Trophoblast cell (in vitro differentiated cells and primary cell): Measurements from ENCODE around the gene KCNE1.
"Not testable (repeated sequence)": the region's sequence is repeated elsewhere in the genome, so short reads cannot be mapped to it uniquely, and the experiment has no call there.

Source experiments
- DNase-seq, 2 donors: peaks; one replicate each; pipeline ENCODE4 v3.0.0-alpha.2; 2016
- H2AFZ ChIP-seq: 2 replicates; pipeline ENCODE4 v1.6.1; 2013; ENCODE audit warnings: low read length, moderate library complexity, mild to moderate bottlenecking; ENCODE audit not compliant: insufficient read depth, poor library complexity
- H2AK5ac ChIP-seq: 2 replicates; pipeline ENCODE4 v1.6.1; 2013; ENCODE audit warnings: mild to moderate bottlenecking, low read length
- H2BK120ac ChIP-seq: 2 replicates; pipeline ENCODE4 v1.6.1; 2013; ENCODE audit warnings: low read length, mild to moderate bottlenecking, moderate library complexity; ENCODE audit not compliant: insufficient read depth, poor library complexity
- H2BK12ac ChIP-seq: 2 replicates; pipeline ENCODE4 v1.6.1; 2013; ENCODE audit warnings: mild to moderate bottlenecking, low read length, moderate library complexity
- H2BK5ac ChIP-seq: 2 replicates; pipeline ENCODE4 v1.6.1; 2013; ENCODE audit warnings: low read length, low read depth, moderate library complexity, mild to moderate bottlenecking; ENCODE audit not compliant: poor library complexity
- H3K14ac ChIP-seq: 2 replicates; pipeline ENCODE4 v1.6.1; 2013; ENCODE audit warnings: mild to moderate bottlenecking, low read length
- H3K18ac ChIP-seq: 2 replicates; pipeline ENCODE4 v1.6.1; 2013; ENCODE audit warnings: mild to moderate bottlenecking, low read length
- H3K23ac ChIP-seq: 2 replicates; pipeline ENCODE4 v1.6.1; 2013; ENCODE audit warnings: low read length
- H3K27ac ChIP-seq: 2 replicates; pipeline ENCODE4 v1.5.1; 2013; ENCODE audit warnings: low read depth, mild to moderate bottlenecking, inconsistent platforms, low read length, moderate library complexity
- H3K27me3 ChIP-seq: 2 replicates; pipeline ENCODE4 v1.6.1; 2013; ENCODE audit warnings: inconsistent platforms, mild to moderate bottlenecking, low read length, moderate library complexity; ENCODE audit not compliant: insufficient read depth
- H3K36me3 ChIP-seq, 2 experiments: 1 replicate in 1 of 2; 2 replicates in 1 of 2; pipeline ENCODE4 v1.6.1; 2013; ENCODE audit warnings: low read length in 2 of 2, mild to moderate bottlenecking in 2 of 2, moderate library complexity in 1 of 2; ENCODE audit not compliant: insufficient read depth in 2 of 2, control insufficient read depth in 1 of 2
- H3K4ac ChIP-seq: 2 replicates; pipeline ENCODE4 v1.6.1; 2013; ENCODE audit warnings: low read depth, mild to moderate bottlenecking, low read length, moderate library complexity
- H3K4me1 ChIP-seq, 2 experiments: 1 replicate in 1 of 2; 2 replicates in 1 of 2; pipeline ENCODE4 v1.6.1; 2013; ENCODE audit warnings: low read length in 2 of 2, mild to moderate bottlenecking in 2 of 2, moderate library complexity in 1 of 2; ENCODE audit not compliant: insufficient read depth in 2 of 2, control insufficient read depth in 1 of 2
- H3K4me2 ChIP-seq: 2 replicates; pipeline ENCODE4 v1.6.1; 2013; ENCODE audit warnings: inconsistent platforms, mild to moderate bottlenecking, low read length, moderate library complexity
- H3K4me3 ChIP-seq: 2 replicates; pipeline ENCODE4 v1.5.1; 2013; ENCODE audit warnings: mild to moderate bottlenecking, low read depth, low read length, inconsistent platforms
- H3K79me1 ChIP-seq: one replicate; pipeline ENCODE4 v1.6.1; 2013; ENCODE audit warnings: low read length
- H3K79me2 ChIP-seq: 2 replicates; pipeline ENCODE4 v1.6.1; 2013; ENCODE audit warnings: low read length, mild to moderate bottlenecking; ENCODE audit not compliant: control insufficient read depth, insufficient read depth, poor library complexity
- H3K9ac ChIP-seq: 2 replicates; pipeline ENCODE4 v1.6.1; 2013; ENCODE audit warnings: mild to moderate bottlenecking, low read length
- H3K9me3 ChIP-seq: 2 replicates; pipeline ENCODE4 v1.6.1; 2013; ENCODE audit warnings: low read depth, mild to moderate bottlenecking, control low read depth, inconsistent platforms, low read length; ENCODE audit not compliant: insufficient read depth
- H4K12ac ChIP-seq: 2 replicates; pipeline ENCODE4 v1.6.1; 2013; ENCODE audit warnings: low read depth, mild to moderate bottlenecking, low read length, moderate library complexity
- H4K8ac ChIP-seq: 2 replicates; pipeline ENCODE4 v1.6.1; 2013; ENCODE audit warnings: low read depth, mild to moderate bottlenecking, low read length, moderate library complexity
- H4K91ac ChIP-seq: one replicate; pipeline ENCODE4 v1.6.1; 2013; ENCODE audit warnings: low read depth, mild to moderate bottlenecking, low read length, moderate library complexity
- WGBS: extraction: QIAGEN DNeasy Blood & Tissue Kit; methylation state at CpG from one replicate; pipeline ENCODE4 v1.1.7; 2013; ENCODE audit warnings: missing lambda C conversion rate; ENCODE audit not compliant: insufficient read length, insufficient coverage; ENCODE audit errors: extremely low coverage; 5-methylcytosine and 5-hydroxymethylcytosine counted together

KCNE1 gene

DNA sequence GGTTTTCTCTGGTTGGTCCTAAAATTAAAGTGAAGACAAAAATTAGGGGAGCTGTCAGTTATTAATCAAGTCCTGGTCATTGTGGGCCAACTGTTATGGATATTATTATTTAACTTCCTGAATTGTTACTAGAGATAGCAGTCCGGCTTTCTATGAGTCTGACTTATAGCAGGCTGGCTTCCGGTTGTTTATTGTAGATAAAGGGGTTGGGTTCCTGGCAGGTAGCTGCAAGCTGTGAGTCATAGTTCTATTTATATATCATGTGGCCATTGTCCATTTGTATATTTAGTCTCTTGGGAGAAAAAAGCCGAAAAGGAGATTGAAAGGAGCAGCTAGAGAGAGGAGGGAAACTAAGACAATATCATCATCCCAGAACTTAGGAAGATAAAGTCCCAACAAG, 28.6 kb downstream of the KCNE1 start:
- H3K4me3 ChIP-seq, H3K27me3 ChIP-seq, H3K79me2 ChIP-seq, H3K4me1 ChIP-seq, H3K9me3 ChIP-seq, H2BK5ac ChIP-seq, H2BK12ac ChIP-seq, H3K18ac ChIP-seq, H3K23ac ChIP-seq, H2AK5ac ChIP-seq, H3K36me3 ChIP-seq, DNase-seq, H3K14ac ChIP-seq, H4K91ac ChIP-seq, H3K79me1 ChIP-seq, H4K8ac ChIP-seq, H3K4me2 ChIP-seq, H2BK120ac ChIP-seq, H2AFZ ChIP-seq, H4K12ac ChIP-seq, H3K9ac ChIP-seq, H3K27ac ChIP-seq, H3K4ac ChIP-seq: not testable (repeated sequence)
- no CpG with 5 or more reads among the region's 3 CpGs for WGBS

DNA sequence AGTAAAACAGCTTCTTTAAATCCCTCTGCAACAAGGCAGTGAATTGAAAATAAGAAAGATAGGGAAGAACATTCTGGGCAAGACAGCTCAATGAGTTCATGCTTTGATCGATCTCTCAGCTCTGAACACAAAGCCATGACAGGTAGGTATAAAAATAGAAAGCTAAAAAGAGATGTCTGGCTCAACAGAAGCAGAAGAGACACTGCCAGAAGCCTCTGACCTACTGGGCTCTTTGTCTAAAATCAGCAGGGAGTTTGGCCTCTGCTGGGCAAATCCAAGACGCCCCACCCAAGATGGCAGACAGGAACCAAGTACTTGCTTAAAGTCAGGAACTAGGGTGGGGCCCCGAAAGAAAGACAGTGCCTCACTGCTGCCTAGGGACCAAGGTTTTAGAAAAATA, 44.7 kb downstream of the KCNE1 start:
- H2BK5ac ChIP-seq, H4K91ac ChIP-seq, H3K14ac ChIP-seq, H2BK12ac ChIP-seq, H3K27me3 ChIP-seq, H3K4me2 ChIP-seq, DNase-seq, H3K79me2 ChIP-seq, H3K4ac ChIP-seq, H4K8ac ChIP-seq, H3K23ac ChIP-seq, H3K18ac ChIP-seq, H3K79me1 ChIP-seq, H2BK120ac ChIP-seq, H3K9ac ChIP-seq, H3K4me1 ChIP-seq, H3K27ac ChIP-seq, H2AK5ac ChIP-seq, H3K36me3 ChIP-seq, H3K4me3 ChIP-seq, H2AFZ ChIP-seq, H4K12ac ChIP-seq, H3K9me3 ChIP-seq: not testable (repeated sequence)
- no CpG with 5 or more reads among the region's 3 CpGs for WGBS

DNA sequence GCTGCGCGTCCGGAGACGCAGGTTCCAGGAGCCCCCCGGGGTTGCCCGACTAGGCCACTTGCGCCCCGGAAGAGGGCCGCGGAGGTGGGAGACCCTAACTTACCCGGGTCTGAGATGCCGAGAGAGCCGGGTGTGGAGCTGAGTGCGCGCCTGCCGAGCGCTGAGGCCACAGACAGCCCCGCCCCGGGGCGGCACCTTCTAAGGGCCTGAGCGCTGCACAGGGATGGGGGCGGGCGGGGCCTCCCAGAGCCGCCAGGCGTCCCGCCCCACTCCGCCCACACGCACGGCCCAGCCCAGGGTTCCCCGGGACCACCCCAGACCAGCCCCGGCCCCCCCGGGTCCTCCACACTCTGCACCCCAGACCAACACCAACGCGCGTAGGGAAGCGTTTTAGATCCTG, 52.6 kb downstream of the KCNE1 start:
- H3K79me2 ChIP-seq, H4K91ac ChIP-seq, H4K8ac ChIP-seq, H4K12ac ChIP-seq, H3K4ac ChIP-seq, H2BK5ac ChIP-seq, H3K79me1 ChIP-seq, H3K27me3 ChIP-seq, H3K23ac ChIP-seq, DNase-seq, H3K4me1 ChIP-seq, H2AFZ ChIP-seq, H3K18ac ChIP-seq, H3K36me3 ChIP-seq, H2AK5ac ChIP-seq, H3K14ac ChIP-seq, H2BK12ac ChIP-seq, H3K4me2 ChIP-seq, H3K27ac ChIP-seq, H2BK120ac ChIP-seq, H3K9ac ChIP-seq, H3K9me3 ChIP-seq, H3K4me3 ChIP-seq: not testable (repeated sequence)
- WGBS: no CpG with 5 or more reads among the region's 36 CpGs

DNA sequence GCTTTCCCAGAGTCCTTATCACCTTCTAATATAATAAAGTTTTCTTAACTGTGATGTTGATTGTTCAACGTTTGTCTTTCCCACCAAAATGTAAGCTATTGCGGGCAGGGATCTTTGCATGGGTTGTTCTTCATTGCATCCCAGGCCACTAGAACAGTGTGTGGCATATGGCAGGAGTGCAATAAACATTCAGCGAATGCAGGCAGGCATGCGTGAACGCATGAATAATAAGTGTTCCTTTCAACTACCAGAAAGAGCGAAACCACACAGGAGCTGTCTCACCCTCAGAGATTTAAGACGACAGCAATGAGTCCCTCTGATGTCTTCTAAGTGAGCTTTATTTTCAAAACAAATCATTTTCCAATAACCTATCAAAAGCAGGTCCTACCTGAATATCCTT, 53.7 kb downstream of the KCNE1 start:
- H3K79me2 ChIP-seq, H3K4me1 ChIP-seq, H3K27ac ChIP-seq, H3K9ac ChIP-seq, H3K4me3 ChIP-seq, H3K4ac ChIP-seq, H2BK120ac ChIP-seq, H3K9me3 ChIP-seq, H3K18ac ChIP-seq, H2AK5ac ChIP-seq, H2BK5ac ChIP-seq, H3K27me3 ChIP-seq, H3K4me2 ChIP-seq, H4K91ac ChIP-seq, H3K79me1 ChIP-seq, H4K8ac ChIP-seq, DNase-seq, H2AFZ ChIP-seq, H3K23ac ChIP-seq, H3K14ac ChIP-seq, H3K36me3 ChIP-seq, H2BK12ac ChIP-seq, H4K12ac ChIP-seq: not testable (repeated sequence)
- no CpG with 5 or more reads among the region's 7 CpGs for WGBS
